ENCODE results near the gene MGARP.

The MGARP gene

DNA sequence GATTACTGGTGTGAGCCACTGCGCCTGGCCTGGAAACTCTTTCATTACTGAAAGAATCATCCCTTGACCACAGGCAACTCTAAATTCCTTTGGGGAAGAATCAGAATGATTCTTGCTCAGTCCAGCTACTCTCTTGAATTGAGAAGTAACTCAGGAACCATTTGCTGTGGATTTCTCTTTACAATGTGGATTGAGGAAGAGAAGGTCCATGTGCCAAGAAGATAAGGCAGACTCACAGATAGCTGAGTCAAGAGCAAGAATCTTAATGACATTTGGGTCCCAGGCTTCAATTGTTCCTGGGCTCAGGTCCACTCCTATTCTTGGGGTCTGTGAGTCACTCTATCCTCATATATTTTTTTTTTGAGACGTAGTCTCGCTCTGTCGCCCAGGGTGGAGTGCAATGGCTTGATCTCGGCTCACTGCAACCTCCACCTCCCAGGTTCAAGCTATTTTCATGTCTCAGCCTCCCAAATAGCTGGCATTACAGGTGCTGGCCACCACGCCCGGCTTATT is 6.2 kb upstream of the MGARP start:
- no peak for TF ChIP-seq CTCF (IDR thresholded peaks at IDR 0.05; ENCODE audit: insufficient read depth, missing control alignments)
- DNase-seq (ENCODE audit: insufficient read length, low spot score) (no peak), FAIRE-seq (no peak)

DNA sequence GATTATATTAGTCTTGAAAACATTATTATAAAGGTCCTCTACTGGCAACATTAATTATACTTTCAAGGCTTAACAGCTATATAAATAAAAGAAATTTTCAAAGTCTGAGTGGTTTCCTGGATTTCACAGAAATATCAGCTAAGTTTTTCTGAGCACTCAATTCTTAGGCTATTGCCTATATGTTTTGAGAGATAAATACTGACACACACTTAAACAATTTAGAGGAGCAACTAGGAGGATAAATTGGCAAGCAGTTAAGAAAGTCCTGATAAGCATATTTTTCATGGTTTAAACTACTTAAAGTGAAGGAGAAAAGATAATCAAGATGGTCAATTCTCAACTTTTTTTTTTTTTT is 2.7 kb upstream of the MGARP start:
- DNase-seq (ENCODE audit: insufficient read length, low spot score) (no peak), FAIRE-seq (no peak)
- TF ChIP-seq CTCF (IDR thresholded peaks at IDR 0.05; ENCODE audit: insufficient read depth, missing control alignments) = no peak

DNA sequence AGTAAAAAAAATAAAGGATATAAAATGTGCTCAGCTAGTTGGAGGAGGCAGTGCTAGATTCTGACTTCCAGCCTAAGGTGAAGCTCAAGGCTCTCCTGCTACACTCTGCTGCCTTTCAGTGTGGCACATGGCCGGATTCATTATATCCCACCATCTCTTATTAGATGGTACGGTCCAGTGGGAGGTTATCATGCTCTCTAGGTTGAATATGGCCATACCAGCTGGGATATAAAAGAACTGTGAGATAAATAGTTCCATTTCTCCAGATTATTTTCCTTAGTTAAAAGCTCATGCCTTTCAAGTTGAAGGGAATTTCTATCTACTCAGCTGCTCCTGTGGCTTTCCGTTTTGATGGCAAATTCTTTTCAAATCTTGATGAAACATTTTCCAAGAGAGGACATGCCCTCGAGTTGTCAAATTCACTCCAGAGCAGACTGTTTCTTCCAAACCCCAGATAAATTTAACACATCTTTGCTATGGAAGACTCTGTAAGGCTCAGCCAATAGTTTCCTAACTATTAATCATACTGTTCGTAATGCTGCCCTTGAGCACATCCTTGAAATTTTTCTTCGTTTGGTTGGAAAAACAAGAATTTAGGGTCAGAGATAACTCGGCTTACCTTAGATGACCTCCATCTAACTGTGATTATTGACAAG is 2.2 kb upstream of the MGARP start:
- TF ChIP-seq CTCF (IDR thresholded peaks at IDR 0.05; ENCODE audit: insufficient read depth, missing control alignments) = no peak
- FAIRE-seq (no peak), DNase-seq (ENCODE audit: insufficient read length, low spot score) (no peak)

- FAIRE-seq = no peak
- TF ChIP-seq CTCF (IDR thresholded peaks at IDR 0.05; ENCODE audit: insufficient read depth, missing control alignments) = no peak
- no peak for DNase-seq (ENCODE audit: insufficient read length, low spot score)
These were observed 889 bp downstream of the MGARP start for GRCh38 chr4:139278912-139279759.

DNA sequence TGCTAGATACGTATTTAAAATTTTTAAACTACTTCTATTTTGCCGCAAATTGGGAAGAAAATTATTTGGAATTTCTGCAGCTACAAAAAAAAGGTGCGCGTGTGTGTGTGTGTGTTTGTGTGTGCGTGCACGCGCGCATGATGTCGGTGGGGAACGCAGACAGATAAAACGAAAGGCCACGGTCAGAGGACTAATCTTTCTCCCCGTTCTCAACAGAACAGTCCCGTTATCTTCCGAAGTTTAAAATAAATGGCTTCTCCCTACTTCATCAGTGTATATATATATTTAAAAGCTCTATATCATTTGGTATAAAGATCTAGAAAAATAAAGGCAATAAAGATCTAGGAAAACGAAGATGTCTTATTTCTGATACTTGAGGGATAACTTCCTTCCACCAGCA is 1.5 kb downstream of the MGARP start:
- DNase-seq (ENCODE audit: insufficient read length, low spot score) (no peak), FAIRE-seq (no peak)
- TF ChIP-seq CTCF (IDR thresholded peaks at IDR 0.05; ENCODE audit: insufficient read depth, missing control alignments) = no peak

DNA sequence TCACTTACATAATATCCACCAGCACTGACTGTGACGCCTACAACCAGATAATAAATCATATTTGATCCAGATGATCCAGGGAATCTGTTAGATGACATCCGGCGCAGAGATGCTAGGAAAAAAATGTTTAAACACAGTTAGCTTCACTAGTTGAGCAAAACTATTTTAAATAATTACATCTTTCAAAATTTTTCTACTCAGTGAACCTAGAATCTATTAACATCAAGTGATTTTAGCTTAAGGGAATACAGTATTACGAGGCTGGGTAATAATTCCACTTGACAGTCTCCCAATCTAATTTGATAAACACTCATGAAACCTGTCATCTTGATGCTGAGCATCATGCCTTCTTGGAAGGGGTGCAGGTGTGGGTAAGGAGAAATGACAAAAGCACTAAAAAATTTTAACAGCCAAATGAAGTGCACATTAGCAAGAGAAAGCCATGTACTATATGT is 4.7 kb downstream of the MGARP start:
- DNase-seq (ENCODE audit: insufficient read length, low spot score) (no peak), FAIRE-seq (no peak)
- TF ChIP-seq CTCF (IDR thresholded peaks at IDR 0.05; ENCODE audit: insufficient read depth, missing control alignments) = no peak

- DNase-seq (ENCODE audit: insufficient read length, low spot score) = no peak
- TF ChIP-seq CTCF (IDR thresholded peaks at IDR 0.05; ENCODE audit: insufficient read depth, missing control alignments) = no peak
- no peak for FAIRE-seq
These were observed 5.2 kb downstream of the MGARP start for GRCh38 chr4:139274790-139275189.

Data from D721Med (cell line).